ENCODE results near the gene NCOA7. TPM values are rescaled to one million over a fixed set of nuclear protein-coding genes. Genes with fewer than 3 reads are reported as not detected.

The NCOA7 gene
- total RNA-seq, 4 donors from 2014 or later = 18.1 to 31.4 (median 26.7) TPM

GRCh38 chr6:125779924-125780539 is 10.7 kb upstream of the NCOA7 start:
- Histone ChIP-seq H3K27ac (peak overlapping the region; percentile 87 to 95 (median 92)), H3K27me3 (no peaks in the 10 kb centered on the region), H3K36me3 (no peaks in the 10 kb centered on the region), H3K9me3 (no peaks in the 10 kb centered on the region), H3K4me1 (peaks cover 0 to 9% (median 0%) of the 10 kb centered on the region in 3 donors), H3K4me3 (peak overlapping the region; percentile 61 to 100)
- 7 to 12% methylated on average over 16 to 17 of the region's 17 CpGs for WGBS, 2 donors (ENCODE audit: low coverage in 1 of 2)
- peak; percentile 96 for ATAC-seq
- peak; percentile 49 for TF ChIP-seq POLR2AphosphoS5 (IDR thresholded peaks at IDR 0.05)
- TF ChIP-seq CTCF (IDR thresholded peaks at IDR 0.05) = peak; percentile 30 to 77 (median 57)
- TF ChIP-seq POLR2A (IDR thresholded peaks at IDR 0.05) = no peak

- Histone ChIP-seq H3K36me3 (no peaks in the 10 kb centered on the region), H3K27me3 (no peaks in the 10 kb centered on the region), H3K27ac (peak overlapping the region; percentile 87 to 95 (median 92)), H3K9me3 (no peaks in the 10 kb centered on the region), H3K4me3 (peak overlapping the region; percentile 61 to 100), H3K4me1 (peaks cover 0 to 9% (median 0%) of the 10 kb centered on the region in 3 donors)
- TF ChIP-seq POLR2A (IDR thresholded peaks at IDR 0.05) (peak; percentile 37 to 46), CTCF (IDR thresholded peaks at IDR 0.05) (no peak), POLR2AphosphoS5 (IDR thresholded peaks at IDR 0.05) (peak; percentile 91)
- ATAC-seq = peak; percentile 85
- WGBS, 2 donors (ENCODE audit: low coverage in 1 of 2) = 0 to 1% methylated on average over 18 to 28 of the region's 28 CpGs
These were observed 10.0 kb upstream of the NCOA7 start for GRCh38 chr6:125780540-125781313.

GRCh38 chr6:125781314-125781868 is 9.4 kb upstream of the NCOA7 start:
- no peak for ATAC-seq
- no peaks in the 10 kb centered on the region for H3K36me3 ChIP-seq
- 0% methylated on average over 3 of the region's 3 CpGs for WGBS, 2 donors (ENCODE audit: low coverage in 1 of 2)
- peaks cover 0 to 9% (median 0%) of the 10 kb centered on the region in 3 donors for H3K4me1 ChIP-seq
- H3K9me3 ChIP-seq = no peaks in the 10 kb centered on the region
- no peaks in the 10 kb centered on the region for H3K27me3 ChIP-seq
- peak overlapping the region; percentile 61 to 100 for H3K4me3 ChIP-seq
- no peak for TF ChIP-seq POLR2A (IDR thresholded peaks at IDR 0.05)
- no peak for TF ChIP-seq EP300 (IDR thresholded peaks at IDR 0.05)
- no peak for TF ChIP-seq POLR2AphosphoS5 (IDR thresholded peaks at IDR 0.05)
- TF ChIP-seq CTCF (IDR thresholded peaks at IDR 0.05) = no peak
- H3K27ac ChIP-seq = peak overlapping the region; percentile 87 to 95 (median 92)

- no peaks in the 10 kb centered on the region for H3K9me3 ChIP-seq
- peaks cover 0 to 18% (median 0%) of the 10 kb centered on the region in 3 donors for H3K4me1 ChIP-seq
- WGBS, 2 donors (ENCODE audit: low coverage in 1 of 2) = 81 to 87% methylated on average over 2 of the region's 2 CpGs
- H3K27me3 ChIP-seq = no peaks in the 10 kb centered on the region
- no peak overlapping the region for H3K27ac ChIP-seq
- ATAC-seq = no peak
- TF ChIP-seq EP300 (IDR thresholded peaks at IDR 0.05) (no peak), CTCF (IDR thresholded peaks at IDR 0.05) (no peak)
- no peak overlapping the region for H3K4me3 ChIP-seq
- no peaks in the 10 kb centered on the region for H3K36me3 ChIP-seq
These were observed 6.4 kb upstream of the NCOA7 start for GRCh38 chr6:125784365-125784764.
